Prostate gland (tissue), 2 donors: ENCODE measurements around the gene NPIPA3. TPM values are rescaled to one million over a fixed set of nuclear protein-coding genes. Genes with fewer than 3 reads are reported as not detected.
"Not testable (repeated sequence)": the region's sequence is repeated elsewhere in the genome, so short reads cannot be mapped to it uniquely, and the experiment has no call there.

ENCODE experiments used
- DNase-seq: peaks from one replicate; pipeline ENCODE4 v3.0.0-alpha.2; 2019; ENCODE audit warnings: low spot score
- H3K27ac ChIP-seq, 2 donors: fragments of 200-600 bp; sonication (generic); 2 replicates each; pipeline ENCODE4 v1.5.1; 2017 to 2019
- H3K27me3 ChIP-seq: fragments of 200-600 bp; sonication (generic); replicated peaks from 2 replicates; pipeline ENCODE4 v1.5.1; 2019; ENCODE audit not compliant: insufficient read depth
- H3K36me3 ChIP-seq, 2 donors: fragments of 200-600 bp; sonication (generic); 1 replicate in 1 of 2; 2 replicates in 1 of 2; pipeline versions ENCODE4 v1.5.1 to v1.8.1; 2017 to 2019
- H3K4me1 ChIP-seq: fragments of 200-600 bp; sonication (generic); replicated peaks from 2 replicates; pipeline ENCODE4 v1.5.1; 2019
- H3K4me3 ChIP-seq, 2 donors: fragments of 200-600 bp; sonication (generic); 2 replicates each; pipeline ENCODE4 v1.5.1; 2017 to 2019
- H3K9me3 ChIP-seq: fragments of 200-600 bp; sonication (generic); 2 replicates; pipeline ENCODE4 v1.5.1; 2017
- CTCF ChIP-seq, 4 experiments: fragments of 200-600 bp in 2 of 4; fragments of 450-650 bp in 2 of 4; sonication (generic) in 2 of 4; IDR thresholded peaks; 1 replicate in 3 of 4; 2 replicates in 1 of 4; pipeline ENCODE4 v1.5.1; 2016 to 2019; ENCODE audit warnings: antibody characterized with exemption in 4 of 4, mild to moderate bottlenecking in 2 of 4, moderate library complexity in 2 of 4
- POLR2A ChIP-seq: fragments of 450-650 bp; IDR thresholded peaks from one replicate; pipeline ENCODE4 v1.6.1; 2016; ENCODE audit warnings: antibody characterized with exemption, mild to moderate bottlenecking
- POLR2AphosphoS5 ChIP-seq: sonication (generic); formaldehyde crosslinking; IDR thresholded peaks from one replicate; pipeline ENCODE4 v1.6.1; 2017; ENCODE audit warnings: antibody characterized with exemption
- WGBS: methylation state at CpG from one replicate; pipeline ENCODE4 v1.1.5; 2018; 5-methylcytosine and 5-hydroxymethylcytosine counted together
- intact Hi-C: fragments of 100-400 bp; cut with DNase I; formaldehyde crosslinking; loops from one replicate; pipeline ENCODE4 v1.14.2; 2022
- total RNA-seq, 2 donors: library from RNA; depleted of rRNA; stranded (reverse); fragments of >200 nt; gene quantifications; one replicate each; pipeline ENCODE4 v1.1.0, GENCODE V29; 2016

The NPIPA3 gene
- total RNA-seq, 2 donors from 2014 or later: 0.80 to 2.2 TPM

- Histone ChIP-seq H3K9me3 (no peaks in the 10 kb centered on the region), H3K27me3 (no peaks in the 10 kb centered on the region), H3K27ac (no peak overlapping the region), H3K4me3 (no peak overlapping the region), H3K36me3 (no peaks in the 10 kb centered on the region), H3K4me1 (no peaks in the 10 kb centered on the region)
- TF ChIP-seq CTCF (IDR thresholded peaks at IDR 0.05) (no peak), POLR2AphosphoS5 (no peak), POLR2A (no peak)
- WGBS: 94% methylated on average over 4 of the region's 4 CpGs
- DNase-seq: no peak
- intact Hi-C loops: no loop called here
Observed at GRCh38 chr16:14681115-14681514, 22.1 kb upstream of the NPIPA3 start.

GRCh38 chr16:14682121-14682520 lies 21.1 kb upstream of the NPIPA3 start:
- WGBS: 95% methylated on average over 8 of the region's 8 CpGs
- Histone ChIP-seq H3K27me3 (no peaks in the 10 kb centered on the region), H3K27ac (no peak overlapping the region), H3K4me3 (no peak overlapping the region), H3K36me3 (no peaks in the 10 kb centered on the region), H3K9me3 (no peaks in the 10 kb centered on the region), H3K4me1 (no peaks in the 10 kb centered on the region)
- DNase-seq: no peak
- TF ChIP-seq POLR2AphosphoS5 (no peak), CTCF (IDR thresholded peaks at IDR 0.05) (no peak), POLR2A (no peak)
- intact Hi-C loops: no loop called here

- H3K27me3 ChIP-seq, DNase-seq, H3K4me1 ChIP-seq, H3K9me3 ChIP-seq, H3K36me3 ChIP-seq, intact Hi-C loops, H3K4me3 ChIP-seq, H3K27ac ChIP-seq: not testable (repeated sequence)
- WGBS: 81% methylated on average over 15 of the region's 15 CpGs
Observed at GRCh38 chr16:14685870-14686793, 17.1 kb upstream of the NPIPA3 start.

GRCh38 chr16:14694129-14694528 lies 9.1 kb upstream of the NPIPA3 start, which contains the start of gene PLA2G10:
Gene PLA2G10 (minus strand): TSS chr16:14694308. CDS start chr16:14694229, 79 bp downstream.
- H3K4me1 ChIP-seq, H3K27ac ChIP-seq, H3K27me3 ChIP-seq, DNase-seq, H3K9me3 ChIP-seq, intact Hi-C loops, H3K4me3 ChIP-seq, H3K36me3 ChIP-seq: not testable (repeated sequence)
- no CpG with 5 or more reads among the region's 28 CpGs for WGBS

- DNase-seq, intact Hi-C loops, H3K27ac ChIP-seq, H3K4me1 ChIP-seq, H3K9me3 ChIP-seq, H3K27me3 ChIP-seq, H3K4me3 ChIP-seq, H3K36me3 ChIP-seq: not testable (repeated sequence)
- WGBS: 43% methylated on average over 3 of the region's 7 CpGs
Observed at GRCh38 chr16:14701859-14702258, 1.4 kb upstream of the NPIPA3 start.

GRCh38 chr16:14702672-14703071 lies 539 bp upstream of the NPIPA3 start:
- H3K4me3 ChIP-seq, H3K27ac ChIP-seq, H3K4me1 ChIP-seq, H3K27me3 ChIP-seq, intact Hi-C loops, H3K36me3 ChIP-seq, H3K9me3 ChIP-seq, DNase-seq: not testable (repeated sequence)
- no CpG with 5 or more reads among the region's 11 CpGs for WGBS

GRCh38 chr16:14733233-14733632 lies 30.0 kb downstream of the NPIPA3 start:
- DNase-seq, H3K9me3 ChIP-seq, H3K27ac ChIP-seq, H3K4me1 ChIP-seq, H3K27me3 ChIP-seq, H3K36me3 ChIP-seq, H3K4me3 ChIP-seq, intact Hi-C loops: not testable (repeated sequence)
- no CpG with 5 or more reads among the region's 28 CpGs for WGBS

GRCh38 chr16:14740832-14741385 lies 37.7 kb downstream of the NPIPA3 start:
- H3K9me3 ChIP-seq, DNase-seq, H3K4me3 ChIP-seq, H3K27ac ChIP-seq, H3K36me3 ChIP-seq, H3K4me1 ChIP-seq, intact Hi-C loops, H3K27me3 ChIP-seq: not testable (repeated sequence)
- WGBS: no CpG with 5 or more reads among the region's 10 CpGs

GRCh38 chr16:14741794-14742193 lies 38.6 kb downstream of the NPIPA3 start:
- H3K9me3 ChIP-seq, H3K27ac ChIP-seq, intact Hi-C loops, H3K4me1 ChIP-seq, DNase-seq, H3K36me3 ChIP-seq, H3K4me3 ChIP-seq, H3K27me3 ChIP-seq: not testable (repeated sequence)
- no CpG with 5 or more reads among the region's 11 CpGs for WGBS
